Small intestine (tissue), 7 donors: ENCODE data around the gene CCDC71. TPM values are rescaled to one million over a fixed set of nuclear protein-coding genes. Genes with fewer than 3 reads are reported as not detected.

Experiments used
- DNase-seq, 2 donors: peaks; one replicate each; pipeline versions ENCODE4 v3.0.0 to v3.0.0-alpha.2; 2013
- FAIRE-seq: peaks from 2 replicates; lab custom pipeline; 2012; peaks lifted over from hg19 to GRCh38; lab: Jason Lieb, UNC
- H3K27ac ChIP-seq, 3 donors: one replicate each; pipeline ENCODE4 v1.5.1; 2013; ENCODE audit warnings: low read length in 2 of 3, mild to moderate bottlenecking in 2 of 3, control low read depth in 1 of 3, inconsistent platforms in 1 of 3, low read depth in 1 of 3, moderate library complexity in 1 of 3
- H3K27me3 ChIP-seq, 3 donors: one replicate each; pipeline ENCODE4 v1.6.1; 2013; ENCODE audit warnings: low read length in 3 of 3, inconsistent platforms in 1 of 3; ENCODE audit not compliant: control insufficient read depth in 3 of 3, insufficient read depth in 3 of 3
- H3K36me3 ChIP-seq, 3 donors: one replicate each; pipeline ENCODE4 v1.6.1; 2013; ENCODE audit warnings: low read length in 3 of 3, inconsistent platforms in 1 of 3, low read depth in 1 of 3, mild to moderate bottlenecking in 1 of 3, moderate library complexity in 1 of 3; ENCODE audit not compliant: control insufficient read depth in 3 of 3, insufficient read depth in 2 of 3
- H3K4me1 ChIP-seq, 3 donors: one replicate each; pipeline ENCODE4 v1.6.1; 2013; ENCODE audit warnings: low read length in 2 of 3, inconsistent platforms in 1 of 3, low read depth in 1 of 3, mild to moderate bottlenecking in 1 of 3, moderate library complexity in 1 of 3; ENCODE audit not compliant: control insufficient read depth in 3 of 3, insufficient read depth in 2 of 3
- H3K4me3 ChIP-seq, 3 donors: one replicate each; pipeline ENCODE4 v1.5.1; 2013; ENCODE audit warnings: low read length in 3 of 3, control low read depth in 1 of 3, inconsistent platforms in 1 of 3, low read depth in 1 of 3, mild to moderate bottlenecking in 1 of 3, moderate library complexity in 1 of 3
- H3K9me3 ChIP-seq, 2 donors: one replicate each; pipeline ENCODE4 v1.6.1; 2013; ENCODE audit warnings: low read depth in 1 of 2, low read length in 1 of 2; ENCODE audit not compliant: control insufficient read depth in 2 of 2, insufficient read depth in 1 of 2
- WGBS, 3 donors: extraction: QIAGEN DNeasy Blood & Tissue Kit; methylation state at CpG; one replicate each; pipeline ENCODE4 v1.1.7; 2013; 5-methylcytosine and 5-hydroxymethylcytosine counted together
- polyA plus RNA-seq, 4 donors: library from polyadenylated mRNA; stranded (reverse) in 3 of 4; unstranded in 1 of 4; fragments of 200-250 nt in 3 of 4; fragments of 120-200 nt in 1 of 4; gene quantifications; one replicate each; pipeline versions ENCODE4 v1.2.1 to v1.2.3, GENCODE V29; 2013
- donor health status: healthy with polysubstance abuse.
- donor health status: control.
- donor health status: control.
- donor health status: Bipolar disorder and iron deficiency.
- donor health status: healthy.

The CCDC71 gene
- polyA plus RNA-seq, 4 donors, result 13.0 to 24.2 (median 17.9) TPM

- H3K36me3 ChIP-seq, result no peaks in the 10 kb centered on the region
- no peaks in the 10 kb centered on the region for H3K27me3 ChIP-seq
- no peaks in the 10 kb centered on the region for H3K9me3 ChIP-seq
- FAIRE-seq, result no peak
- WGBS, 3 donors, result 82 to 93% (median 84%) methylated on average over 1 of the region's 1 CpG
- H3K4me3 ChIP-seq, result no peak overlapping the region
- H3K27ac ChIP-seq, result no peak overlapping the region
- DNase-seq, result no peak
- no peaks in the 10 kb centered on the region for H3K4me1 ChIP-seq
Observed at GRCh38 chr3:49191741-49192140, 25.6 kb upstream of the CCDC71 start.

- DNase-seq, result no peak
Observed at GRCh38 chr3:49183873-49184272, 17.7 kb upstream of the CCDC71 start.

GRCh38 chr3:49182682-49183081, 16.6 kb upstream of the CCDC71 start:
- no peaks in the 10 kb centered on the region for H3K9me3 ChIP-seq
- H3K4me3 ChIP-seq, result no peak overlapping the region
- no peaks in the 10 kb centered on the region for H3K4me1 ChIP-seq
- DNase-seq, result no peak
- H3K27me3 ChIP-seq, result no peaks in the 10 kb centered on the region
- WGBS, 3 donors, result 90 to 93% (median 91%) methylated on average over 24 of the region's 24 CpGs
- H3K36me3 ChIP-seq, result peaks cover 0 to 7% (median 0%) of the 10 kb centered on the region in 3 donors
- no peak for FAIRE-seq
- no peak overlapping the region for H3K27ac ChIP-seq

More at GRCh38 chr3:49183873-49184272, 17.7 kb upstream of the CCDC71 start:
- Histone ChIP-seq H3K4me1 (no peaks in the 10 kb centered on the region), H3K4me3 (no peak overlapping the region), H3K36me3 (no peaks in the 10 kb centered on the region), H3K27me3 (no peaks in the 10 kb centered on the region), H3K27ac (no peak overlapping the region), H3K9me3 (no peaks in the 10 kb centered on the region)
- WGBS, 3 donors, result 63 to 87% (median 68%) methylated on average over 1 of the region's 1 CpG
- no peak for FAIRE-seq

GRCh38 chr3:49181351-49181750, 15.2 kb upstream of the CCDC71 start:
- peaks cover 0 to 21% (median 0%) of the 10 kb centered on the region in 3 donors for H3K36me3 ChIP-seq
- WGBS, 3 donors, result 57 to 81% (median 72%) methylated on average over 6 of the region's 6 CpGs

GRCh38 chr3:49180116-49180515, 14.0 kb upstream of the CCDC71 start:
- no peak overlapping the region for H3K4me3 ChIP-seq
- FAIRE-seq (no peak), DNase-seq (no peak)
- peaks cover 0 to 4% (median 0%) of the 10 kb centered on the region in 3 donors for H3K4me1 ChIP-seq
- peaks cover 0 to 33% (median 0%) of the 10 kb centered on the region in 3 donors for H3K36me3 ChIP-seq
- H3K9me3 ChIP-seq, result no peaks in the 10 kb centered on the region
- no peak overlapping the region for H3K27ac ChIP-seq
- no peaks in the 10 kb centered on the region for H3K27me3 ChIP-seq

More at GRCh38 chr3:49181351-49181750, 15.2 kb upstream of the CCDC71 start:
- Histone ChIP-seq H3K9me3 (no peaks in the 10 kb centered on the region), H3K27ac (no peak overlapping the region), H3K4me1 (no peaks in the 10 kb centered on the region), H3K27me3 (no peaks in the 10 kb centered on the region), H3K4me3 (no peak overlapping the region)
- DNase-seq (no peak), FAIRE-seq (no peak)

- WGBS, 3 donors, result 74 to 83% (median 80%) methylated on average over 2 of the region's 2 CpGs
- no peak overlapping the region for H3K4me3 ChIP-seq
- H3K4me1 ChIP-seq, result peaks cover 0 to 32% (median 4%) of the 10 kb centered on the region in 3 donors
- H3K27ac ChIP-seq, result no peak overlapping the region
- peaks cover 0 to 57% (median 0%) of the 10 kb centered on the region in 3 donors for H3K36me3 ChIP-seq
- no peaks in the 10 kb centered on the region for H3K9me3 ChIP-seq
- FAIRE-seq, result no peak
- no peaks in the 10 kb centered on the region for H3K27me3 ChIP-seq
- DNase-seq, result no peak
Observed at GRCh38 chr3:49177073-49177472, 10.9 kb upstream of the CCDC71 start.

DNA sequence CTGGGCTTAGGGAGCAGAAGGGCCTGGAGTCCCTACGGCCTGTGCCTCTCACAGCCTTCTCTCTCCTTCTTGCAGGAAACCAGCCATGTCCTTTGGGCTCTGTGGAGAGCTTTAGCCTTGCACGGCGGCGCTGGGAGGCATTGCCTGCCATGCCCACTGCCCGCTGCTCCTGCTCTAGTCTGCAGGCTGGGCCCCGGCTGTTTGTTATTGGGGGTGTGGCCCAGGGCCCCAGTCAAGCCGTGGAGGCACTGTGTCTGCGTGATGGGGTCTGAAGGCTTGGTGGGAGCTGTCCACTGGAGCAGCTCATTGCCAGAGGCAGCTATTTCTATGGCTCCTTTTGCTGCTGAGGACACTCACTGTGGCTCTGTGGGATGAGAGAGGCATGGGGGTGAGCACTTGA, 9.4 kb upstream of the CCDC71 start:
- Histone ChIP-seq H3K4me3 (no peak overlapping the region), H3K27ac (no peak overlapping the region), H3K27me3 (no peaks in the 10 kb centered on the region), H3K4me1 (peaks cover 0 to 37% (median 6%) of the 10 kb centered on the region in 3 donors), H3K9me3 (no peaks in the 10 kb centered on the region), H3K36me3 (peaks cover 0 to 57% (median 0%) of the 10 kb centered on the region in 3 donors)
- DNase-seq (no peak), FAIRE-seq (no peak)
- 86 to 91% (median 90%) methylated on average over 8 of the region's 8 CpGs for WGBS, 3 donors

DNA sequence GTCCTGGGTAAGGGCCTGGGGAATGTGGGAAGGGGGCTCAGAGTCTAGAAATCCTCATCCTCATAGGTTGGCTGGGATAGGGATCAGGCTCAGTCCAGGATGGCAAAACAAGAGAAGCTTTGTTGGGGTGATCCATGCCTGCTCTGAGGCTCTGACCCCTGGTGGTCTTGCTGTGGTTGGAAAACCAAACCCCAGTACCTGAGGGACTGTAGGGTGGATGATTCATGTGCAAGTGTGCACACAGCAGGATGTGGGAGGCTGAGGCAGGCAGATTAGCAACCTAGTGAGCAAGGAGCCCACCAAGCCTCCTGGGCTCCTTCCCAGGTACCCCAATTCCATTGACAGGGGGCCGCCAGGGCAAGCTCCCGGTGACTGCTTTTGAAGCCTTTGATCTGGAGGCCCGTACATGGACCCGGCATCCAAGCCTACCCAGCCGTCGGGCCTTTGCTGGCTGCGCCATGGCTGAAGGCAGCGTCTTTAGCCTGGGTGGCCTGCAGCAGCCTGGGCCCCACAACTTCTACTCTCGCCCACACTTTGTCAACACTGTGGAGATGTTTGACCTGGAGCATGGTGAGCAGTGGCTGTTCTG, 8.4 kb upstream of the CCDC71 start:
- Histone ChIP-seq H3K36me3 (peaks cover 0 to 57% (median 0%) of the 10 kb centered on the region in 3 donors), H3K4me1 (peaks cover 0 to 46% (median 6%) of the 10 kb centered on the region in 3 donors), H3K27me3 (no peaks in the 10 kb centered on the region), H3K4me3 (peak overlapping the region in 1 of 3 donors; percentile 27), H3K27ac (peak overlapping the region in 1 of 3 donors; percentile 95), H3K9me3 (no peaks in the 10 kb centered on the region)
- FAIRE-seq (no peak), DNase-seq (no peak)
- WGBS, 3 donors, result 91 to 94% (median 91%) methylated on average over 9 of the region's 9 CpGs
